H1 (cell line): ENCODE results near the gene CACNA2D3.

Experiments used
- CHD2 ChIP-seq: IDR thresholded peaks from 2 replicates; pipeline ENCODE4 v1.6.1; 2012; ENCODE audit warnings: low read length, improper control_type of control experiment
- CREB1 ChIP-seq: IDR thresholded peaks from 2 replicates; pipeline ENCODE4 v1.6.1; 2012; ENCODE audit warnings: inconsistent platforms
- CTCF ChIP-seq, 3 experiments: IDR thresholded peaks; 1 replicate in 2 of 3; 2 replicates in 1 of 3; pipeline versions ENCODE4 v1.5.1 to v1.6.1; 2011; ENCODE audit warnings: low read length in 3 of 3, mild to moderate bottlenecking in 3 of 3, inconsistent platforms in 2 of 3, low read depth in 1 of 3, moderate library complexity in 1 of 3; ENCODE audit not compliant: insufficient read depth in 1 of 3; ENCODE audit errors: control extremely low read depth in 1 of 3
- EP300 ChIP-seq, 2 experiments: IDR thresholded peaks; 1 replicate in 1 of 2; 2 replicates in 1 of 2; pipeline ENCODE4 v1.6.1; 2011 to 2012; ENCODE audit warnings: low read depth in 2 of 2, low read length in 2 of 2, mild to moderate bottlenecking in 2 of 2, borderline replicate concordance in 1 of 2, inconsistent platforms in 1 of 2, moderate library complexity in 1 of 2
- EZH2 ChIP-seq: fragments of 200-600 bp; sonication (generic); IDR thresholded peaks from 2 replicates; pipeline ENCODE4 v1.7.1; 2012; ENCODE audit warnings: low read depth, mild to moderate bottlenecking, moderate library complexity, low read length, inconsistent platforms; ENCODE audit not compliant: severe bottlenecking
- MAFK ChIP-seq: IDR thresholded peaks from 2 replicates; pipeline ENCODE4 v1.6.1; 2012; ENCODE audit warnings: low read depth, mild to moderate bottlenecking, improper control_type of control experiment, low read length
- POLR2A ChIP-seq, 2 experiments: IDR thresholded peaks; 1 replicate in 1 of 2; 2 replicates in 1 of 2; pipeline ENCODE4 v1.6.1; 2011; ENCODE audit warnings: low read depth in 2 of 2, low read length in 2 of 2, mild to moderate bottlenecking in 2 of 2; ENCODE audit errors: control extremely low read depth in 1 of 2
- POLR2AphosphoS5 ChIP-seq: IDR thresholded peaks from 2 replicates; pipeline ENCODE4 v1.6.1; 2011; ENCODE audit warnings: low read depth, low read length
- YY1 ChIP-seq: IDR thresholded peaks from 2 replicates; pipeline ENCODE4 v1.6.1; 2011; ENCODE audit warnings: low read depth, mild to moderate bottlenecking, low read length

GRCh38 chr3:54085936-54086335 is 36.4 kb upstream of the CACNA2D3 start:
- TF ChIP-seq POLR2AphosphoS5 (no peak), MAFK (no peak), EZH2 (no peak), CTCF (IDR thresholded peaks at IDR 0.05; ENCODE audit: control extremely low read depth in 1 of 3, insufficient read depth in 1 of 3, low read depth in 1 of 3, low read length in 3 of 3) (no peak), CREB1 (no peak), CHD2 (no peak), YY1 (no peak), EP300 (IDR thresholded peaks at IDR 0.05; ENCODE audit: borderline replicate concordance in 1 of 2, low read depth in 2 of 2, low read length in 2 of 2) (no peak), POLR2A (IDR thresholded peaks at IDR 0.05; ENCODE audit: control extremely low read depth in 1 of 2, low read depth in 2 of 2, low read length in 2 of 2) (no peak)
